Astrocyte of the cerebellum (primary cell): ENCODE data around the gene ITGB2.
A peak's percentile ranks its signal among the peaks of the same experiment; 100 is the strongest.
"Not testable (repeated sequence)": the region's sequence is repeated elsewhere in the genome, so short reads cannot be mapped to it uniquely, and the experiment has no call there.

Source experiments
- DNase-seq: peaks from one replicate; pipeline ENCODE4 v3.0.0-alpha.2; 2011; ENCODE audit warnings: low read depth
- H3K4me3 ChIP-seq: 2 replicates; pipeline ENCODE4 v1.5.1; 2011; ENCODE audit warnings: mild to moderate bottlenecking, low read depth, low read length, moderate library complexity
- CTCF ChIP-seq: IDR thresholded peaks from 2 replicates; pipeline ENCODE4 v1.5.1; 2012; ENCODE audit warnings: low read length, low read depth, moderate library complexity, mild to moderate bottlenecking; ENCODE audit errors: missing control alignments
- in situ Hi-C: cut with HindIII; loops from 2 replicates; pipeline ENCODE4 v1.10.0; 2017; ENCODE audit warnings: low sequenced_read_pairs

Gene ITGB2

GRCh38 chr21:44929242-44929798 lies 8.6 kb upstream of the ITGB2 start:
- no peak for TF ChIP-seq CTCF
- no peak for DNase-seq
- in situ Hi-C loops: no loop called here
- H3K4me3 ChIP-seq: no peak overlapping the region

GRCh38 chr21:44928500-44929241 lies 8.0 kb upstream of the ITGB2 start:
- DNase-seq: peak; percentile 49
- in situ Hi-C loops, H3K4me3 ChIP-seq: not testable (repeated sequence)

- no peak overlapping the region for H3K4me3 ChIP-seq
- no peak for TF ChIP-seq CTCF
- in situ Hi-C loops: no loop called here
- DNase-seq: no peak
Measured at GRCh38 chr21:44927587-44928461, 7.1 kb upstream of the ITGB2 start.

GRCh38 chr21:44927259-44927586 lies 6.5 kb upstream of the ITGB2 start:
- in situ Hi-C loops: no loop called here
- TF ChIP-seq CTCF: no peak
- no peak for DNase-seq
- H3K4me3 ChIP-seq: no peak overlapping the region

GRCh38 chr21:44926331-44927101 lies 5.8 kb upstream of the ITGB2 start:
- no peak for DNase-seq
- in situ Hi-C loops: no loop called here
- H3K4me3 ChIP-seq: no peak overlapping the region
- no peak for TF ChIP-seq CTCF

- TF ChIP-seq CTCF: no peak
- no peak for DNase-seq
- H3K4me3 ChIP-seq: no peak overlapping the region
- in situ Hi-C loops: no loop called here
Measured at GRCh38 chr21:44925378-44925755, 4.7 kb upstream of the ITGB2 start.
